WTC11 (cell line): ENCODE data around the gene IGF2BP3. TPM values are rescaled to one million over a fixed set of nuclear protein-coding genes. Genes with fewer than 3 reads are reported as not detected.

ENCODE experiments used
- ATAC-seq: fragments of 200-7000 bp; cut with Tn5 transposase; 2 replicates; pipeline ENCODE4 v1.10.0; 2021; ENCODE audit warnings: mild to moderate bottlenecking, moderate library complexity
- CTCF ChIA-PET: fragments of 300-600 bp; sonication (Branson Sonifier 250); formaldehyde crosslinking; loops from one replicate; lab custom pipeline; 2021; ENCODE audit warnings: antibody characterized with exemption; lab: Charles Lee
- POLR2A ChIA-PET: fragments of 350-600 bp; sonication (Branson Sonifier 250); formaldehyde crosslinking; loops from one replicate; lab custom pipeline; 2021; ENCODE audit warnings: antibody characterized with exemption; lab: Charles Lee
- DNase-seq: peaks from one replicate; pipeline ENCODE4 v3.0.0; 2021; ENCODE audit warnings: low spot score
- H3K27ac Mint-ChIP-seq: 2 replicates; pipeline ENCODE4 v1.8.0; 2021; ENCODE audit warnings: mixed read lengths
- H3K27me3 Mint-ChIP-seq: 2 replicates; pipeline ENCODE4 v1.8.0; 2021; ENCODE audit warnings: low read depth, mild to moderate bottlenecking, moderate library complexity, mixed read lengths
- H3K36me3 Mint-ChIP-seq: 2 replicates; pipeline ENCODE4 v1.8.0; 2021; ENCODE audit warnings: mixed read lengths
- H3K4me1 Mint-ChIP-seq: 2 replicates; pipeline ENCODE4 v1.8.0; 2022; ENCODE audit warnings: mixed read lengths
- H3K4me3 Mint-ChIP-seq: 2 replicates; pipeline ENCODE4 v1.8.0; 2021; ENCODE audit warnings: mild to moderate bottlenecking, moderate library complexity, mixed read lengths
- H3K9me3 Mint-ChIP-seq: 2 replicates; pipeline ENCODE4 v1.8.0; 2021; ENCODE audit warnings: mixed read lengths
- AFF4 ChIP-seq: sonication (generic); formaldehyde crosslinking; IDR thresholded peaks from 2 replicates; pipeline ENCODE4 v1.8.1; 2023; ENCODE audit warnings: mild to moderate bottlenecking, missing genetic modification reagents, borderline replicate concordance
- ARID4B ChIP-seq: sonication (generic); formaldehyde crosslinking; IDR thresholded peaks from 2 replicates; pipeline ENCODE4 v1.8.0; 2023; ENCODE audit warnings: missing genetic modification reagents, mild to moderate bottlenecking, borderline replicate concordance
- ATF3 ChIP-seq: sonication (generic); formaldehyde crosslinking; conservative IDR thresholded peaks from 2 replicates; pipeline ENCODE4 v1.8.1; 2022; ENCODE audit warnings: mild to moderate bottlenecking, missing genetic modification reagents
- CDX4 ChIP-seq: fragments of 250-450 bp; sonication (Bioruptor Pico); IDR thresholded peaks from 2 replicates; pipeline ENCODE4 v1.9.0; 2021; ENCODE audit warnings: moderate library complexity, mild to moderate bottlenecking, inconsistent platforms, borderline replicate concordance
- CTCF ChIP-seq: fragments of 200-600 bp; IDR thresholded peaks from 2 replicates; pipeline ENCODE4 v1.8.0; 2022; ENCODE audit warnings: antibody characterized with exemption
- E2F1 ChIP-seq: sonication (generic); formaldehyde crosslinking; IDR thresholded peaks from 2 replicates; pipeline ENCODE4 v1.8.0; 2022; ENCODE audit warnings: mild to moderate bottlenecking, missing genetic modification reagents
- FOXK1 ChIP-seq: sonication (generic); formaldehyde crosslinking; IDR thresholded peaks from 2 replicates; pipeline ENCODE4 v1.8.0; 2022; ENCODE audit warnings: mild to moderate bottlenecking, moderate library complexity, missing genetic modification reagents
- IRF2 ChIP-seq: sonication (generic); formaldehyde crosslinking; IDR thresholded peaks from 2 replicates; pipeline ENCODE4 v1.8.0; 2022; ENCODE audit warnings: low read depth, missing genetic modification reagents, borderline replicate concordance
- JAZF1 ChIP-seq: fragments of 250-450 bp; sonication (Bioruptor Pico); IDR thresholded peaks from 2 replicates; pipeline ENCODE4 v1.9.0; 2021; ENCODE audit warnings: moderate library complexity, mild to moderate bottlenecking, inconsistent platforms
- RELA ChIP-seq: sonication (generic); formaldehyde crosslinking; IDR thresholded peaks from 2 replicates; pipeline ENCODE4 v1.8.1; 2022; ENCODE audit warnings: missing genetic modification reagents, mild to moderate bottlenecking, borderline replicate concordance
- SP1 ChIP-seq: sonication (generic); formaldehyde crosslinking; conservative IDR thresholded peaks from 2 replicates; pipeline ENCODE4 v1.8.1; 2022; ENCODE audit warnings: missing genetic modification reagents
- TP53 ChIP-seq: sonication (generic); formaldehyde crosslinking; IDR thresholded peaks from 2 replicates; pipeline ENCODE4 v1.8.1; 2023; ENCODE audit warnings: mild to moderate bottlenecking, missing genetic modification reagents
- ZBTB21 ChIP-seq: sonication (generic); formaldehyde crosslinking; IDR thresholded peaks from 2 replicates; pipeline ENCODE4 v1.8.1; 2023; ENCODE audit warnings: mild to moderate bottlenecking, missing genetic modification reagents, borderline replicate concordance
- ZNF121 ChIP-seq: sonication (generic); formaldehyde crosslinking; IDR thresholded peaks from 2 replicates; pipeline ENCODE4 v1.8.0; 2023; ENCODE audit warnings: missing genetic modification reagents
- ZNF263 ChIP-seq: sonication (generic); formaldehyde crosslinking; IDR thresholded peaks from 2 replicates; pipeline ENCODE4 v1.8.1; 2022; ENCODE audit warnings: low read depth, mild to moderate bottlenecking, moderate library complexity, missing genetic modification reagents
- ZNF416 ChIP-seq: fragments of 250-450 bp; sonication (Bioruptor Pico); IDR thresholded peaks from 2 replicates; pipeline ENCODE4 v1.9.0; 2021; ENCODE audit warnings: mild to moderate bottlenecking, inconsistent platforms
- total RNA-seq: library from RNA; stranded (reverse); gene quantifications from 3 replicates; pipeline ENCODE4 v1.2.3, GENCODE V29; 2021
- TF ChIP-seq, protein P1 (sequence below): fragments of 250-450 bp; sonication (Bioruptor Pico); IDR thresholded peaks from 2 replicates; pipeline ENCODE4 v1.8.0; 2021; ENCODE audit warnings: mild to moderate bottlenecking
- TF ChIP-seq, protein P2 (sequence below): fragments of 250-450 bp; sonication (Bioruptor Pico); IDR thresholded peaks from 2 replicates; pipeline ENCODE4 v1.9.0; 2021; ENCODE audit warnings: mild to moderate bottlenecking
- TF ChIP-seq, protein P3 (sequence below): sonication (generic); formaldehyde crosslinking; IDR thresholded peaks from 2 replicates; pipeline ENCODE4 v1.8.0; 2022; ENCODE audit warnings: mild to moderate bottlenecking, missing genetic modification reagents

IGF2BP3 gene
- total RNA-seq, 1 experiment from 2014 or later: 129 TPM

GRCh38 chr7:23385140-23385539 lies 85.2 kb downstream of the IGF2BP3 start (continued):
- TF ChIP-seq, protein P1, sequence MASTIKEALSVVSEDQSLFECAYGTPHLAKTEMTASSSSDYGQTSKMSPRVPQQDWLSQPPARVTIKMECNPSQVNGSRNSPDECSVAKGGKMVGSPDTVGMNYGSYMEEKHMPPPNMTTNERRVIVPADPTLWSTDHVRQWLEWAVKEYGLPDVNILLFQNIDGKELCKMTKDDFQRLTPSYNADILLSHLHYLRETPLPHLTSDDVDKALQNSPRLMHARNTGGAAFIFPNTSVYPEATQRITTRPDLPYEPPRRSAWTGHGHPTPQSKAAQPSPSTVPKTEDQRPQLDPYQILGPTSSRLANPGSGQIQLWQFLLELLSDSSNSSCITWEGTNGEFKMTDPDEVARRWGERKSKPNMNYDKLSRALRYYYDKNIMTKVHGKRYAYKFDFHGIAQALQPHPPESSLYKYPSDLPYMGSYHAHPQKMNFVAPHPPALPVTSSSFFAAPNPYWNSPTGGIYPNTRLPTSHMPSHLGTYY (CRISPR knock-in tag): no peak
- TF ChIP-seq AFF4 (CRISPR knock-in tag) (no peak), ARID4B (no peak)

DNA sequence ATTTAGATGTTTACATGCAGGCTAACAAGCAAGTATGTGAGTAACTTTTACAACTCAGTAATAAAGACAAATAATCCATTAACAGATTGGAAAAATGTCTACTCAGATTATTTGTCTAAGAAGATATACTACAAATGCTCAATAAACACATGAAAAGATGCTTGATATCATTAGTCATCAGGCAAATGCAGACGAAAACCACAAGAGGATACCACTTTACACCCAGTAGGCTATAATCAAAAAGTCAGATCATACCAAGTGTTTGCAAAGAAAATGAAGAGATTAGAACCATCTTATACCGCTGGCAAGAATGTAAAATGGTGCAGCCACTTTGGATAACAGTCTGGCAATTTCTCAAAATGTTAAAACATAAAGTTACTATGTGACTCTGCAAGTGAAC lies 87.1 kb downstream of the IGF2BP3 start:
- no peak overlapping the region for H3K27ac Mint-ChIP-seq
- TF ChIP-seq E2F1 (CRISPR knock-in tag): no peak
- no peak for TF ChIP-seq TP53 (CRISPR knock-in tag)
- no peak for TF ChIP-seq ZNF121 (CRISPR knock-in tag)
- TF ChIP-seq ZBTB21 (CRISPR knock-in tag): no peak
- no peak for TF ChIP-seq ZNF416 (CRISPR knock-in tag)
- TF ChIP-seq IRF2 (CRISPR knock-in tag): no peak
- no peak for TF ChIP-seq CTCF
- TF ChIP-seq, protein P2, sequence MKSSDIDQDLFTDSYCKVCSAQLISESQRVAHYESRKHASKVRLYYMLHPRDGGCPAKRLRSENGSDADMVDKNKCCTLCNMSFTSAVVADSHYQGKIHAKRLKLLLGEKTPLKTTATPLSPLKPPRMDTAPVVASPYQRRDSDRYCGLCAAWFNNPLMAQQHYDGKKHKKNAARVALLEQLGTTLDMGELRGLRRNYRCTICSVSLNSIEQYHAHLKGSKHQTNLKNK (CRISPR knock-in tag): no peak
- TF ChIP-seq RELA (CRISPR knock-in tag): no peak
- no peak for TF ChIP-seq ZNF263 (CRISPR knock-in tag)
- TF ChIP-seq FOXK1 (CRISPR knock-in tag): no peak
- no peak for TF ChIP-seq CDX4 (CRISPR knock-in tag)
- TF ChIP-seq ATF3 (CRISPR knock-in tag): no peak
- no peak for TF ChIP-seq SP1 (CRISPR knock-in tag)
- TF ChIP-seq, protein P3, sequence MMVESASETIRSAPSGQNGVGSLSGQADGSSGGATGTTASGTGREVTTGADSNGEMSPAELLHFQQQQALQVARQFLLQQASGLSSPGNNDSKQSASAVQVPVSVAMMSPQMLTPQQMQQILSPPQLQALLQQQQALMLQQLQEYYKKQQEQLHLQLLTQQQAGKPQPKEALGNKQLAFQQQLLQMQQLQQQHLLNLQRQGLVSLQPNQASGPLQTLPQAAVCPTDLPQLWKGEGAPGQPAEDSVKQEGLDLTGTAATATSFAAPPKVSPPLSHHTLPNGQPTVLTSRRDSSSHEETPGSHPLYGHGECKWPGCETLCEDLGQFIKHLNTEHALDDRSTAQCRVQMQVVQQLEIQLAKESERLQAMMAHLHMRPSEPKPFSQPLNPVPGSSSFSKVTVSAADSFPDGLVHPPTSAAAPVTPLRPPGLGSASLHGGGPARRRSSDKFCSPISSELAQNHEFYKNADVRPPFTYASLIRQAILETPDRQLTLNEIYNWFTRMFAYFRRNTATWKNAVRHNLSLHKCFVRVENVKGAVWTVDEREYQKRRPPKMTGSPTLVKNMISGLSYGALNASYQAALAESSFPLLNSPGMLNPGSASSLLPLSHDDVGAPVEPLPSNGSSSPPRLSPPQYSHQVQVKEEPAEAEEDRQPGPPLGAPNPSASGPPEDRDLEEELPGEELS (CRISPR knock-in tag): no peak
- TF ChIP-seq JAZF1 (CRISPR knock-in tag): no peak
- CTCF ChIA-PET: interaction anchor here (1.2 kb wide), 1 partner anchor 25 kb away, joined by 6 read pairs; no protein-coding TSS in a partner anchor
- POLR2A ChIA-PET: no interaction called here
- H3K9me3 Mint-ChIP-seq: no peaks in the 10 kb centered on the region
- no peaks in the 10 kb centered on the region for H3K27me3 Mint-ChIP-seq
- DNase-seq: no peak
- no peak overlapping the region for H3K4me3 Mint-ChIP-seq
- no peak for ATAC-seq
- peaks cover 9% of the 10 kb centered on the region for H3K4me1 Mint-ChIP-seq
- peaks cover 40% of the 10 kb centered on the region for H3K36me3 Mint-ChIP-seq
